IPS DF 4.7 (cell line): ENCODE measurements around the gene MGAT5B.
"Not testable (repeated sequence)": the region's sequence is repeated elsewhere in the genome, so short reads cannot be mapped to it uniquely, and the experiment has no call there.

Experiments used
- DNase-seq: peaks from one replicate; pipeline ENCODE4 v3.0.0-alpha.2; 2013; ENCODE audit warnings: low spot score; ENCODE audit errors: extremely low read depth

The MGAT5B gene

GRCh38 chr17:76948301-76948700, 80.1 kb downstream of the MGAT5B start:
- DNase-seq: no peak

GRCh38 chr17:76948726-76949342, 80.6 kb downstream of the MGAT5B start:
- DNase-seq: no peak

GRCh38 chr17:76949913-76950695, 81.9 kb downstream of the MGAT5B start:
- no peak for DNase-seq

DNA sequence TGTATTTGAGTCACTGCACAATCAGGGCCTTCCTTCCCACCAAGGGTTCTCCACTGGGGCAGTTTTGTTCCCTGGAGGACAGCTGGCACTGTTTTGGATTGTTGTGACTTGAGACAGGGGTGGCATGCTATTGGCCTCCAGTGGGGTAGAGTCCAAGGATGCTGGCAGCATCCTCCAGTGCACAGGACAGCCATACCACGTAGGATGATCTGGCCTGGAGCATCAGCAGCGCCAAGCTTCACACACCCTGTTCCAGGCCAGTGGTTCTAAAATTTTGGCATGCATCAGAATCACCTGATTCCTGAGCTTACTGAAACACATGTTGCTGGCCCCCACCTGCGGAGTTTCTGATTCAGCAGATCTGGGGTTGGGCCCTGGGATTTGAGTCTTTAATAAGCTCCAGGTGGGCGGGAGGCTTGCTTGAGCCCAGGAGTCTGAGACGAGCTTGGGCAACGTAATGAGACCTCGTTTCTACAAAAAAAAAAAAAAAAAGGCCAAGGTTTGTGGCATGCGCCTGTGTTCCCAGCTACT, 83.2 kb downstream of the MGAT5B start:
- DNase-seq: no peak

DNA sequence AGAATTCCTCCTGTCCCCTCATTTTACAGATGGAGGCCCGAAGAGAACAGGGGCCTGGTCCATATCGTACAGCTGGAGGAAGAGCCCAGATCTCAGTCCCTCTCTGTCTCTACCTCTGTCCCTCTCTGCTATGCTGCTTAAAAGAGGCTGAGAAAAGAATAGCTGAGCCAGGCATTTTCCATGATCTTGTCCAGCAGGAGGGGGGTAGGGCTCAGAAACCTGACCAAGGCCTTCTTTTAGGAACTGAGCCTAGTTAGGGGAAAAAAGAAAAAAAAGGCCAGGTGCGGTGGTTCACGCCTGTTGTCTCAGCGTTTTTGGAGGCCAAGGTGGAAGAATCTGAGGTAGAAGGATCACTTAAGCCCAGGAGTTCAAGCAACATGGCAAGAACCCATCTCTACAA, 84.2 kb downstream of the MGAT5B start:
- DNase-seq: no peak

DNA sequence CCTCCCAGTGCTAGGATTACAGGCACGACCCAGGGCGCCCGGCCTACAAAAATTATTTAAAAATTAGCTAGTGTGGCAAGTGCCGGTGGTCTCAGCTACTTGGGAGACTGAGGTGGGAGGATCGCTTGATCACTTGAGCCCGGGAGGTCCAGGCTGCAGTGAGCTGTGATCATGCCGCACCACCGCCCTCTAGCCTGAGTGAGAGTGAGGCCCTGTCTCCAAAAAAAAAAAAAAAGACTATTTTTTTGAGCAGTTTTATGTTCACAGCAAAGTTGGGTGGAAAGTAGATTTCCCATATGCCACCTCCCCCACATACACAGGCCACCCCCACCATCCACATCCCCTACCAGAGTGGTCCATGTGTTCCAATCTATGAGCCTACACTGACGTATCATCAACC, 84.9 kb downstream of the MGAT5B start:
- no peak for DNase-seq

GRCh38 chr17:76953946-76954345, 85.7 kb downstream of the MGAT5B start:
- no peak for DNase-seq

- no peak for DNase-seq
Measured at GRCh38 chr17:76955191-76955590, 87.0 kb downstream of the MGAT5B start.

DNA sequence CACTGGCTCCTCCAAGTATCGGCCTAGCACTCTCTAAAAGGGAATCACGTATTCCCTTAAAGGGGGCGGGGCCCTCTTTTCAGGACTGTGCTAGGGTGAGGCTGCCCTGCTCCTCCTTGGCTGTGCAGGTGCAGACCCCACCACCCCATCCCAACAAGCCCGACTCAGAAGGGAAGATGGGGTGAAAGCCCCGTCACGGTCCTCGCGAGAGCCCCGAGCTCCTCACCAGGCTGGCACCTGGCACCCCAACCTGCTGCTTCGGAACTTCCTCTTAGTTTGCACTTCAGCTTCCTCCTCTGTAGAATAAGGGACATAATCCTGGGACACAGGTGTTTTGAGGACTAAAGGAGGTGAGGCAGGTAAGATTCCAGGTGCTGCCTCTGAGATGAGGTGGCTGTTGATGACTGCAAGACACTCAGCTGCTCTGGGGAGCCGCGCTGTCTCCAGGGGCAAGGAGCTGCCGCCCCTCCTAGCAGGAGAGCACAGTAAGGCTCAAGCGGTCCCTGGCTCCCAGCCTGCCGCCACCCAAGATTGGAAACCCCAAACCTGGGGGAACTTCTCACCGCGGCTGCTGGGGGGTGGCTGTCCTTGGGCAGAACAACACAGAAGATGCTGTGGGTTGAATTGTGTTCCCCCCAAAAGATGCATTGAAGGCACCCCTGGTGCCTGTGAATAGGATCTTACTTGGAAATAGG, 88.8 kb downstream of the MGAT5B start:
- DNase-seq: no peak

DNA sequence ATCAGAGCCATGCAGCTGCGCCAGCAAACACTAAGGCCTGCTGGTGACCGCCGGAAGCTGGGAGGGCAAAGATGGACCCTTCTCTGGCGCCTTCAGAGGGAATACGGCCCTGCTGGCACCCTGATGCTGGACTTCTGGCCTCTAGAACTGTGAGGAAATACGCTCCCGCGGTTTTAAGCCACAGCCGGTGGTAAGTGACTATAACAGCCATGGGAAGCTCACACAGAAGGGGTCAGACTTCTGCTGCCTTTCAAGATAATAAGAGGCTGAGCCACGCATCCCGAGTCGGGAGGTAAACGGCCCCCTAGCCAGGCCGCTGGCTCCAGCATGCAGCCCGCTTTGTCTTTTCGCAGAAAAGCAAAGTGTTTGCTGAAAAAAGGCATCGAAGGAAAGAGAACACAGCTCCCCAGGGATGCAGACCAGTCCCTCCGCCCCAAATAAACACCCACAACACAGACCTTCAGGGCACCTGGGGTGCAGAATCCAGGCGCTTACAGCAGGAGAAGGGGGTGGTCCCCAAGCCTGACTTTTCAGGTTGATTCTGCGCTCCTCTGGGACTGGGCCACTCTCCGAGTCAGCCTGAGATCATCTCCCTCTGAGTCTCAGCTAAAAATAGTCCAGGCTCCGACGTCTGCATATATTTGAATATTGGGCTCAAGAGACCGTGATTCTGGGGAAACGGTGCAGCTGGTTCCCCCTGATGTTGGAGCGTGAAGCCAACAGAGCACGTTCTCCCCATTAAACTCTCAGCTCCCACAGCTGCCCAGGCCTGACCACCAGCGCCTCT, 89.7 kb downstream of the MGAT5B start:
- DNase-seq: no peak

GRCh38 chr17:76958974-76959373, 90.8 kb downstream of the MGAT5B start:
- DNase-seq: no peak

DNA sequence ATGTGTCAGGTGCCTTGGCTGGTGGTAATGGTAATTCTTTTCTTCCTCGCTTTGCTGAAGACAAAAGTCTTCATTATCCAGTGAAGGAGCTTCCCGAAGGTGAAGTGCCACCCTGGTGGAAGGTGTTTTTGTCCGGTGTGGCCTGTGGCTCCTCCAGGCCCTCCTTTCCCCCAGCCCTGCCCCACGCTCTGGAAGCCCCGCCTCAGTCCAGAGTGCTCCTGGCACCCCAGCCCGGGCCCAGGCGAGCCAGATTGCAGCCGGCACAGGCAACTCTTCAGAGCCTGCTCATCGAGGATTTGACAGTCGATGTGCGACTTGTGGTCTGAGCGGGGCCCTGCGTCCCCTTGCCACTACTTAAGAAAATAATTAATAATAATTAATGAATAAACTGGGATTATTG, 93.7 kb downstream of the MGAT5B start:
- DNase-seq: no peak

DNA sequence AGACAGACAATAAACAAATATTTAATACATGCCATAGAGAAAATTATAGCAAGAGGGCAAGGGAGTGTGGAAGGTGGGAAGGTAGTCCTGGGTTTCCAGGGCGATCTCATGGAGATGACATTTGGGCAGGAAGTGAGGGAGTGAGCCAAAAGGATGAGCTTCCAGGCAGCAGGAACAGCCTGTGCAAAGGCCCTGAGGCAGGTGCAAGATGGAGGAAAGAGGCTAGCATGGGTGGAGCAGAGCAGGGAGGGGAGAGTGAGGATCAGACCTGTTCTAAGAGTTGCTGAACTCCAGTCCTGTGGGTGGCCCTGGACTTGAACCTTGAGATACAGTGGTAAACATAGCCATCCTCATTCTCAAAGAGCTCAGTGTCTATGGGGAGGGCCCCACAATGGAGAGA, 94.7 kb downstream of the MGAT5B start:
- no peak for DNase-seq

GRCh38 chr17:76966016-76966415, 97.8 kb downstream of the MGAT5B start:
- DNase-seq: no peak

DNA sequence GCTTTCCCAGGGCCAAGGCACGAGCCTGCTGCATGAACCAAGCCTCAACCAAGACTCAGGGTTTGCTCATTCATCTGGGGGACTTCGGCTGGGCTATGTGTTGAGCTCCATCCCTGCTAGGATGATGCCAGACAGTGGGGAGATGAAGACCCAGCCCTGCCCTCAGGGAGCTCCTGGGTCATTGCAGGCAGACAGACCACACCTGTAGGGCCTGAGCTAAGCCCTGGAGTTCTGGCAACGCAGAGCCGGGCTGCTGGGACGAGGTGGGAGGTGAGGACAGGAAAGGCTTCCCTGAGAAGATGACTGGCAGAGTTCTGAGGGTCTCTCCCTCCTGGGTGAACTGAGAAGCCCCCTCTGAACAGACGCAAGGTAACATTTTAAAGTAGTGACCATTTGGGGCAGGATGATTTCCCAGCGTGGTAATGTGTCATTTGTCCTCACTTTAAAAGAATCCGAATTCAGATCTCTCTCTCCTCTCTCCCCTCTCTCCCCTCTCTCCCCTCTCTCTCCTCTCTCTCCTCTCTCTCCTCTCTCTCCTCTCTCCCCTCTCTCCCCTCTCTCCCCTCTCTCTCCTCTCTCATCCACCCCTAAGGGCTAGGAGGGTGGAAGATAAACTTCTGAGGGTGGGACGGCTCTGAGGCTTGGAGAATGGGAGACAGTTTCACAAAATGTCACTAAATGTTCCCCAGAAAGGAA, 98.4 kb downstream of the MGAT5B start:
- DNase-seq: no peak

- no peak for DNase-seq
Measured at GRCh38 chr17:76967762-76968161, 99.6 kb downstream of the MGAT5B start.

- peak; percentile 92 for DNase-seq
Measured at GRCh38 chr17:76968707-76969597, 100.7 kb downstream of the MGAT5B start.

DNA sequence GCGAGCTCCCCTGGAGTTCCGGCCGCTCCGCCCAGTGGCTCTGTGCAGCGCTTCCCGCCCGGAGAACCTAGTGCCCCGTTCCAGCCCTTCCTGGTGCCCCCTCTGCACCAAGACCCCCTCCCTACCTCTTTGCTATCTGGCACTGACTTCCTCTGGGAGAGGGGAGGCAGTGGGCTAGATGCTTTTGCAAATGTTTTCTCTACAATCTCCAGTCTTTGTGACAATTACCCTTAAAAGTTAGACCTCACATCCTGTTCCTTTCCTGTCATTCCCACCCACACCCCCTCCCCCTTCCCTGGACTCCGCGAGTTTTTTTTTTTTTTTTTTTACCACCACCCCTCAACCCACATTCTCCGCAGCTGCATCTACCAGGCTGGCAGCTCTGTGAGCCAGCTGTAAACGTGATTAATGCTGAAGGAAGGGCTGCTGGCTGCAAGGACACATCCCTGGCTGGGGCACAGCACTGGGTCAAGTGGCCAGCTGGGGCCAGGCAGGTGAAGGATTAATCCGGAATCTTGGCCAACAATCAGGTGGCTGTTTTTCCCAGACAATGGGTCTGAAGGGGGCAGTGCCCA, 101.5 kb downstream of the MGAT5B start:
- DNase-seq: peak; percentile 49

DNA sequence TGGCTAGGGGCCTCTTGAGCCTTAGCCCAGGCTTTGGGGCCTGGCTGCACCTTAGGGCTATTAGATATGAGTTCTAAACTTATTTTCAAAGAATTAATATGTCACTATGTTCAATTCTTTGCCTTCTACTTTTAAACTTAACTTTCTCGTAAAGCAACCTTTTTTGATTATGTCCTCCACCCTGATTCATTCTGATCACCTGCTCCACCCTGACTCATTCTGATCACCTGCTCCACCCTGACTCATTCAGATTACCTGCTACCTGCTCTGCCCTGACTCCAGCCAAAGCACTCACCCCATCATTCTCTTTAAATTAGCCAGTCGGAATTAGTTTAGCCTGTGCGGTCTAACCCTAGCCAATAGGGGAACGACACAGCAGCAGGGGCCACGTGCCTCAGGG, 102.0 kb downstream of the MGAT5B start:
- DNase-seq: not testable (repeated sequence)
